Renal cortical epithelial cell (primary cell): ENCODE data around the gene KLHDC9. TPM values are rescaled to one million over a fixed set of nuclear protein-coding genes. Genes with fewer than 3 reads are reported as not detected.
"Not testable (repeated sequence)": the region's sequence is repeated elsewhere in the genome, so short reads cannot be mapped to it uniquely, and the experiment has no call there.

Experiments used
- DNase-seq: peaks from one replicate; pipeline ENCODE4 v3.0.0-alpha.2; 2011; ENCODE audit warnings: low read depth
- total RNA-seq: library from RNA; depleted of rRNA; stranded (reverse); fragments of >200 nt; gene quantifications from 2 replicates; pipeline ENCODE4 v1.2.3, GENCODE V29; 2014

The KLHDC9 gene
- total RNA-seq, 1 donor from 2014 or later, result 11.5 TPM

DNA sequence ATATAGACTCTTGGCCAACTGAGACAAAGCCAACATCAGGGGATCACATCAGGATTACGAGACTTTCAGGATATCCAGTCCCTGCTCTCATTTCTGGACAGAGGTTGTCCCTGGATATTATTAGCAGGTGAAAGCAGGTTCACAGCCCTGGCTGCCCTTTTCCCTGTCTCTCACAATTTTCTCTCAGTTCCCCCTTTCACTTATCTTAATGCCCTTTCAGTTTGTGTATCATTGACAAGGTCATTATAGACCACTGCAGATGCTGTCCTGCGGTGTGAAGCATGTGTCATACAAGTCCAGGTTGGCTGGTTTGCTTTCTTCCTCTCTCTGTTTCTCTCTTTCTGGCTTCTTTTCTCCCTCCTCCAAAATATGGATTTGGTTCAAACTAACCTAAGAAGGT, 2.1 kb upstream of the KLHDC9 start:
- DNase-seq, result no peak

DNA sequence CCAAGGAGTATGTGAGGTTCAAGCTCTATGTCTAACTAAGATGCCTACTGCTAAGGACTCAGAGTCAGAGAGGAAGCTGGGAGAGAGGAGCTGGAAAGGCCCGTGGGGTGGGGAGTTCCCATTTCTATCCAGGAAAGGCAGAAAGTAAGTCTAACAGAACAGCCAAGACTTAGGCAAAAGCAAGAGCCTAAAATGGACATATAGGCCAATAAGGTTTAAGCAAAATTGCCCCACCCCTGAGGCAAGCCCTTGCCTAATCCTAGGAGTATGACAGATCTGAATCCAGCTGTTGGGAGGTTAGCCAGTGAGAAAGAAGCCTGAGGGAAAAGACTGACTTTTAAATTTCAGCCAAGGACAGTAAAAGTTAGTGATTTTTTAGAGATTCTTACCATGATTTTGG, 1.6 kb upstream of the KLHDC9 start:
- DNase-seq, result no peak

DNA sequence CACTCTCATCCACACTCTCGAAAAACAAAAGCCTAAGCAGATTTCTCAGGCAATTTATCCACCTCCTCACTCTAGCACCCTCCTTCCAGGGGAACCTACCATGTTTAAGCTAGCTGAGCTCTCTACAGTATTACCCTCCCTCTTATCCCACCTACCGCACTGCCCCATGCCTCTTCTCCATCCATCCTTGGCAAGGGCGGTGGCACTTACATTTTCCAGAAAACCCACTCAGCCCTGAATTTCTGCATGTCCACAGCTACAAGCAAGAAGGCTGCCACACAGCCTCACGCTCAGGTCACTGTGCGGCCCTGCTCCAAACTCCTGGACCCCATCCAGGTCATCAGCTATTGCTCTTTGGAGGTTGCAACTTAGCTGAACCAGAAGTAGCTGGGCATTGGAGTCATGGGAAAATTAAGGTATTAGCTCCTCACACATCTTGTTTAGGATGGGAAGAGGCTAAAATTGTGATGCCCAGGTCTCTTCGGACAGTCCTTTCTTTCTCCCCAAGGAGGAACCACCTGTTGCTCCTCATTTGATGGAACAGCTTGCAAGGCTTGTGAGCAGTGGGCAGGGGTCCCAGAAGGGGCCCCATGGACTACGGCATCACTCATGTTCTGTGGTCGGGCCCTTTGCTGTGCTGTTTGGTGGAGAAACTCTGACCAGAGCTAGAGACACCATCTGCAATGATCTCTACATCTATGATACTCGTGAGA, 1.1 kb downstream of the KLHDC9 start:
- DNase-seq, result no peak

DNA sequence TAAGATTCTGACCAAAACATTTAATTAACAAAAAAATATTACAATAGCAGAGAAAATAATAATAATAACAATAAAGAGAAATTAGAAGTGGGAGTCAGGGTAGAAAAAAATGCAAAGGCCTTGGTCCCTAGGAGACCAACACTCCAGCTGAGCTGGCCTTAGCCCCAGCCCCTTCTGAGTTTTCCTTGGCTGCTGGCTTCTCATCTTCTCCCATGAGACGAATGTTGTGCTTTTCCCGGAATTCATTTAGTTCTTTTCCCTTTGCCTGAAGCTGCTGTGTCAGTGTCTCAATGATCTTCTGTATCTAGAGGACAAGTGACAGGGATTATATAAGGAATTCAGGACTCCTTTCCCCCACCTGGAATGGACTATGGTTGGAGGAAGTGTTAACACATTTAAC, 2.4 kb downstream of the KLHDC9 start:
- DNase-seq, result no peak

DNA sequence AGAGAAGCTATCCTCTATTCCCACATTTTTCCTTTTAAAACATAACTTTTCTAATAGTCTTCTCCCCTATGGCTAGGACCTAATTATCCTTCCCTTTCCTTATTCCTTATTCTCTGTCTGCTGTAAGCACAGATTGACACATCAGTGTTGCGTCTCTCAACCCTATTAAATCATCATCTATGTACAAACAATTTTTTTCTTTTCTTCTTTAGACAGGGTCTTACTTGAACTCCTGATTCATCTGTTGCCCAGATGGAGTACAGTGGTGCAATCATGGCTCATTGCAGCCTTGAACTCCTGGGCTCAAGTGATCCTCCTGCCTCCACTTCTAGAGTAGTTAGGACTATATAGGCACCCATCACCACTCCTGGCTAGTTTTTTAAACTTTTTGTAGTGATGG, 8.3 kb downstream of the KLHDC9 start:
- DNase-seq, result no peak

DNA sequence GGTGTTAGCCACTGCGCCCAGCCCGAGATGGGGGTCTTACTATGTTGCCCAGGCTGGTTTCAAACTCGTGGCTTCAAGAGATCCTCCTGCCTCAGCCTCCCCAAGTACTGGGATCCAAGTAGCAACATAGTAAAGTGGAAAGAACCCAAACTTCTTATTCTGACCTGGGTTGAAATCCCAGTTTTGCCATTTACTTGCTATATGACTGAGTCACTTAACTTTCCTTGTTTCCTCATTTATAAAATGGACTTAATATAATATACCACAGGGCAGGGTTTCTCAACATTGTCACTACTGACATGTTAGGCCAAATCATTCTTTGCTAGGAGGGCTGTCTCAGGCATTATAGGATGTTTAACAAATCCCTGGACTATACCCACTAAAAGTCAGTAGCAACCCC, 13.0 kb downstream of the KLHDC9 start:
- DNase-seq, result no peak

DNA sequence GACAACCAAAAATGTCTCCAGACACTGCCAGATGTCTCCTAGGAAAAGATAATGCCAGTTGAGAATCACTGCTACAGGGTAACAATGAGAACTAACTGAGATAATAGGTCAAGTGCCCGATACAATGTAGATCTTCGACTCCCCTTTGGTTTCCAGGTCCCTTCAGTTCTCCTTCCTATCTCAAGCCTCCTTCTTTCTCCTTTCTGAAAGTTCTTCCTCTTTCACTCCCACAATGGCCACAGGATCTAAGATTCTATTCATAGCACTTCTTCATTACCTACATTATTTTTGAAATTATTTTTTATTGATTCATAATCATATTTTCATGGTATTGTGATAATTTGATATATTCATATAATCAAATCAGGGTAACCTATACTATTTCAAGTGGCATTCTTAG, 13.4 kb downstream of the KLHDC9 start:
- DNase-seq, result no peak

DNA sequence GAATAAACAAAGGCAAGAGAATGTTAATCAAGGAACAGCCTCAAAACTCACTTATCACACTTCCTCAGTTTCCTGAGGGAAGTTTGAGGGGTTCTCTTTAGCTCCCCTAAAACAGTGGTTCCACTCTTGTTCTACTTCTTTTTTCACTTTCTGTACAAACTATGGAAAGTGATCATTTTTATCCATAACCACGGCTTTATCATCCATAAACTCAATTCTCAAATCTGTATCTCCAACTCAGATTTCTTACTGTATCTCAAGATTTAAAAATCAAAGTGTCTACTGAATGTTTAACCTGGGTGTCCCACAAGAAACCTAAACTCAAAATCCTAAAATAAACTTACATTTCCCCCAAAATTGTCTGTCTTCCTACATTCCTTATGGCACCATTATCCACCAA, 15.8 kb downstream of the KLHDC9 start:
- DNase-seq, result no peak

DNA sequence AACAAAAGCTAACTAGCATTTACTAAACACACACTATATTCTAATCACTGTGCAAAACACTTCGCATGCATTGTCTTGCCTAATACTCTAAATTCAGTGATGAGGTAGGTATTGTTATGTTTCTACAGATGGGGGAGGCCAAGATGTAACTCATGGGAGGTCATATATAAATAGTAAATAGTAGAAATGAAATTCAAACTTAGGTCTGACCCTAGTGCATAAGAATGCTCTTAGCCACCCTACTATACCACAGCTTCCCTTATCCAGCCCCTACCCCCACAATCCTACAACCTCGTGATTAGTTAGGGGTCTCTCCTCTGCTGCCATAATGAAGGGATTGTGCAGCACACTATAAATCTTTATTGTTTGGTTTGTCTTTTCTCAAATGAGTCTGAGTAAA, 16.4 kb downstream of the KLHDC9 start:
- no peak for DNase-seq

DNA sequence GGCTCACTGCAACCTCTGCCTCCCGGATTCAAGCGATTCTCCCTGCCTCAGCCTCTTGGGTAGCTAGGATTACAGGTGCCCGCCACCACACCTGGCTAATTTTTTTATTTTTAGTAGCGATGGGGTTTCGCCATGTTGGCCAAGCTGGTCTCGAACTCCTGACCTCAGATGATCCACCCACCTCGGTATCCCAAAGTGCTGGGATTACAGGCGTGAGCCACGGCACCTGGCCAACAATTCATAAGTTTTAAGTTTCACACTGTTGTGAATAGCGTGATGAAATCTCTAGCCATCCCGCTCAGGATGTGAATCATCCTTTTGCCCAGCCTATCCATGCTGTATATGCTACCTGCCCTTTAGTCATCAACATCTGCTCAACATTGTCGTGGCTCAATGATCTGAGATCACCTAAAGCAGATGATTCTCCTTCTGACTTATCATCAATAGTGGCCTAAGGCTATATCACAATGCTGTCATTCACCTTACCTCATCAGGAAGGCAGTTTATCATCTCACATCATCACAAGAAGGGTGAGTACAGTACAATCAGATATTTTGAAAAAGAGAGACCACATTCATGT, 17.1 kb downstream of the KLHDC9 start:
- DNase-seq, result peak; percentile 94

DNA sequence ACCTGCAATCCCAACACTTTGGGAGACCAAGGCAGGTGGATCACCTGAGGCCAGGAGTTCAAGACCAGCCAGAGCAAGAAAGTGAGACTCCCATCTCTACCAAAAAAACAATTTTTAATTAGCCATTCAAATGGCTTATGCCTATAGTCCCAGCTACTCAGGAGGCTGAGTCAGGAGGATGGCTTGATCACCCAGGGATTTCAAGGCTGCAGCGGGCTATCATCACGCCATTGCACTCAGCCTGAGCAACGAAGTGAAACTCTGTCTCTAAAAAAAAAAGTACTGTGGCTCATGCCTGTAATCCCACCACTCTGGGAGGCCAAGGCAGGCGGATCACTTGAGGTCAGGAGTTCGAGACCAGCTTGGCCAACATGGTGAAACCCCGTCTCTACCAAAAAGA, 17.8 kb downstream of the KLHDC9 start:
- DNase-seq, result not testable (repeated sequence)

DNA sequence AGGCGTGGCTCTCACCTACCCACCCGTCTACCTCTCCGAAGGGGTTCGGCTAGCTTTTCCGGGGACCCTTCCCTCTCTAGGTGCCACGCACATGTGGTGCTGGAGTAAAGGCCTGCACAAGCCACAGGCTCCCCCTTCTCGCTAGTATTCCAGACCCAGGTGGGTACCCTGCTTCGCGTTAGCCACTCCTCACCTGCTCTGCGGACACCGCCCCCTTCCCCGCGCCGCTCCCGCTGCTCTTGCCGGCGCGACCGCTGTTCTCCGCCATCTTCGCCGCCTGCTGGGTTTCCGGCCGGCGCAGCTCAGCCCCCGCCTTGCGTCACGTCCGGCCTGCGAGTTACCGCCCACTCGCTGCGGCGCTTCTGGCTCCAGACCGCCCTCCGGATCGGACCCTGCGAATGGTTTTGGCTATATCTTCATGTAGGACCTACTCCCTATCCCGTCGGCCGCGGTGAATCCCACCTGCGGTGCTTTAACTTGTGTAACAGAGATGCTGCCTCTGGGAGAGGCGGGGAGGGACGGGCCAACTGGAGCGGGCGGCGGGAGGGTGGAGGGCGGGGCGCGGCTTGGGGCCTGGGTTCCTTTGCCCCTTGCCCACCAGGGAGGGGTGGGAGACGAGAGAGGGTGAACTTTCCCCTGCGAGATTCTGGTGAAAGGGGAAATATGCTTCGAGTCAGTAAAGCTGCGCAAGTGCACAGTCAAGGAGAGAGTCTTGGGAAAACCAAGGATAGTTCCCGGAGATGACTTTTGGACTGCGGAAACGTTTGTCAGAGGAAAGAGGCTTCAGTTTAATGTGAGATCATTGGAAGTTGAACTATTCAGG, 19.8 kb downstream of the KLHDC9 start, which contains the start of the genes NIT1 and PFDN2:
Gene NIT1, plus strand, starts transcription at position 347 of the 823 bp plus-strand sequence. Its CDS starts 72 bp downstream, at position 419.
Gene PFDN2, minus strand, starts transcription at position 279 of the 823 bp plus-strand sequence. Its CDS starts 11 bp downstream, at position 268.
- peak; percentile 62 for DNase-seq

DNA sequence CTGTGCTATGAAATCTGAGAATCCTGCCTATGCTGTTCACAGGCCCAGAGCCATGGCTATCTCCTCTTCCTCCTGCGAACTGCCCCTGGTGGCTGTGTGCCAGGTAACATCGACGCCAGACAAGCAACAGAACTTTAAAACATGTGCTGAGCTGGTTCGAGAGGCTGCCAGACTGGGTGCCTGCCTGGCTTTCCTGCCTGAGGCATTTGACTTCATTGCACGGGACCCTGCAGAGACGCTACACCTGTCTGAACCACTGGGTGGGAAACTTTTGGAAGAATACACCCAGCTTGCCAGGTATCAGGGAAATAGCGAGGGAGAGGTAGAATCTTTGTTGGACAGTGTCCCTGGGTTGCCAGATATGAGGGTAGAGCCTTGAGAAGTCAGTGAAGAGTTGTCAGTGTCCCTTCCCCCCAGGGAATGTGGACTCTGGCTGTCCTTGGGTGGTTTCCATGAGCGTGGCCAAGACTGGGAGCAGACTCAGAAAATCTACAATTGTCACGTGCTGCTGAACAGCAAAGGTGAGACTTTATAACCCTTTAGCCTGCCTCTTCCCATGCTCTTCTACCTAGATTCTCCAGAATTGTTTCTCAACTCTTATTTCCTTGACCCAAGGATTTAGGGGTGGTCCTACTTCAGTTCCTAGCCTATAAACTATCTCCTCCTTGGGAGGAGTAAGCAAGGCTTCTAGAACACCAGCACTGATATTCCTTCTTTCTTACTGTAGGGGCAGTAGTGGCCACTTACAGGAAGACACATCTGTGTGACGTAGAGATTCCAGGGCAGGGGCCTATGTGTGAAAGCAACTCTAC, 21.1 kb downstream of the KLHDC9 start:
- peak; percentile 88 for DNase-seq

DNA sequence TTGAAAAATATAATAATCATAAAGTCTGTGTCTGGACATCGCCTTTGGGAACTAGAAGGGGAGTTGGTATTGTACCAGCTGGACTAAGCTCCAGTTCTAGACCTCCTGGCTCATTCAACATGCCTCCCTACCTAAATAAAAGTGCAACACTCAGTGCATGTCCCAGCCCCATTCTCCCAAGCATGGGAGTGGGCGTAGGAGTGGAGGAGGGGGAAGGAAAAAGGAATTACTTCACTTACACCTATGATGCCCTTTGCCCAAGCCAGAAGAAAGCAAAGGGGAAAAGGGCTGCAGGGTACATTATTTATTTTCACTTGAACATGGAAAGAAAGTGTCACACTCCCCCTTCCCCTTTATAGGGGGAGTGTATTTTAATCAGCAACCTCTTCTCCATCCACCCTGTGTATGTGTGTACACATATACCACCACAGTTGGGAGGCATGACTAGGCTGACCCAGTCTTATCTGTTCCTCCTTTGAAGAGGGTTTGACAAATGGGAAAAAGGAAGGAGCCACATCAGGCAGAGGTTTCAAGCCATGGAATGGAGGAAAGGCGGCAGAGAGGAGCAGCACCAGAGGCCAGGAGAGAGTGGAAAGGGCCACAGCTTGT, 23.0 kb downstream of the KLHDC9 start:
- DNase-seq, result no peak

DNA sequence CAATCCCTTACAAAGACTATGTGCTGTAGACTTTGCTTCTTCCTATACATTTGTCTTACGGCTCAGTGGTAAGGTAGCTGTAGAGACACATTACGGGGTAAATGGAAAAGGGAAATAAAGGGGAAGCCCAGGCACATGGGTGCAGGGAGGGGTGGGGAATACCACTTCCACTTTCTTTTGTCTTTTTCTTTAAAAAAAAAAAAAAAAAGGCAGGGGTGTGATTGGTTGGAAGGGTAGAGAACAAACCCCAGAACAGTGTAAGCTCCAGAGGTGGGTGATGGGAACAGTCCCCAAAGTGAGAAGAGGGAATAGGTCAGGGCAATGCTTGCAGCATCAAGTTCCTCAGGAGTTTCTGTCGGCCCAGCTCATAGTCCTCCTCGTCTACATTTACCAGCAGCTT, 23.7 kb downstream of the KLHDC9 start:
- DNase-seq, result no peak

DNA sequence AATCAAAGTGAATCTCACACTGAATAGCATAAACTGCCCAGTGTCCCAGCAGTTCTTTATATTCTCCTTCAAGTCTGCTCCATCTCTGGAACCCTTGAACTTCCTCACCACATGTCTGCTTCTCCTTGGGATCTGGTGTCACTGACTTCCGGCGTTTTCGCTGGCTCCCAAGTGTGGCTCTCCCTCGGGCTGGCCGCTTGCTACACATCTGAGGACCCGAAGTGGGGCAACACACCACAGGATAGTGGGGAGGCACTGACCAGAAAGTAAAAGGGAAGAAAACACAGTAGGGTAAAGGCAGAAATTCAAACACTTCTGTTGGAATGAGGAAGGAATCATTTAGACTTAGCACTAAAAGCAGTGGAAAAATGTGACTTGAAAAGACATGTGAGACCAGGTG, 24.8 kb downstream of the KLHDC9 start:
- no peak for DNase-seq

DNA sequence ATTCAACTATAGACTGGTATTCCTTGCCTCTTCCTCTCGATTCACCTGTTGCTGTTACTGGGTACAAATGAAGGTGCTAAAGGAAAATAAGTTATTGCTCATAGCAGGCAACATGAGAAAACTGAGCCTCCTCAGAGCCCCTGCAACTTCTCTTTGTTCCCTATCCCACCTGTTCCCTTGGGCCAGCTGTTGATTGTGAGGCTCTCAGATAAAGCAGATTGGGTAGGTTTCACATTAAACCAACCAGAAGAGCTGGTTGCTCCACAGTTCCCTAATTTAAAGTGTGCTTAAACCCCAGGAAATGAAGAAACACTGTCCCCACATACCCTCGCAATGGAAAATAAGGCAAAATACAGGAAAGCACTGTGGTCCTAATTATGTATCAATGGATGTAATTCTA, 29.5 kb downstream of the KLHDC9 start:
- DNase-seq, result no peak

DNA sequence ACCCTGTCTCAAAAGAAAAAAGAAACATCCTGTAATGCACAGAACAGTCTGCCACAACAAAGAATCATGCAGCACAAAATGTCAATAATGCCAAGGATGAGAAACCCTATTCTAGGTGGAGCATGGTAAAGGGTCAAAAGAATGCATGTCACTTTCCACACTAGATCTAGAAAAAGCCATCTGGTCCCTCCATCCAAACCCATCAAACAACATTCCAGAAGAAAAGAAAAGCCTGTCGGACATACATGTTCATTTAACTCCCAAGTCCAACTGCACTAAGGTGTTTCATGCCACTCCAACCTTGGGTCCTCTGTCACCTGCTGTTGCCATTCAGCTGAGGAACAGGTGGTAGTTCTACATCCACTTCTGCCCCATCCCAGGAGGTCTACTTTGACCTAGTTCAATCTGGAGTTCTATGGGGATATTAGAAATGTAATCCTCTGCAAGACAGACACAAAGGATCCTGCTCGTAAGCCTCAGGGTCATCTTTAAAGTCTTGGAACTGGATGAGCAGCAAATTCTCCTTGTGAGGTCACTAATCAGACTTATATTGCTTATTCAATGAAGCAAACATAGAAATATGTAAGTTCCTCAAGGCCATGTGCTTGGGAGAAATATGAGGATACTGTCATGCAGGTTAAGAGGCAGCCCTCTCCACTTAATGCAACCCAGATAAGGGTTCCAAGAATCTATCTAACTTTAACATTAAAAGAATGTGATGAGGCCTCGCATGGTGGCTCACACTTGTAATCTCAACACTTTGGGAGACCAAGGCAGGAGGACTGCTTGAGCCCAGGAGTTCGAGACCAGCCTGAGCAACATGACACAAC, 30.6 kb downstream of the KLHDC9 start:
- DNase-seq, result no peak

DNA sequence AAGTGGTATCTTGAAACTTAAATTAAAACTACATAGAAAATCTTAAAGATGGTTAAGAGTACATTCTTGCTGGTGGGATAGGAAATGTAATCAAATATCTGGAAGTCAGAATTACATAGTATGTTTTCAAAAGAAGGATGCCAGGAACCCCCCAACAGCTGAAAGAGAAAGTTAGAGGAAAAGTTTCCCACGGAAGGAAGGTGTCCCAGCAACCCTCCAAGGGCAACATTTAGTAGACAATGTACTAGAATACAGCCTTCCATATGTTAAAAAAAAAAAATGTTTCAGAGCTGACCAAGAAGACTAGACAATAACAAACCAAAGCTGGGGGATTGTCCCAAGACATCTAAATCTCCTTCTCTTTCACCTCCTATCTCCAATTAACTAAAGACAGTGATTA, 32.1 kb downstream of the KLHDC9 start:
- DNase-seq, result no peak
